H1 (cell line): Measurements from ENCODE around the gene GPR68. TPM values are rescaled to one million over a fixed set of nuclear protein-coding genes. Genes with fewer than 3 reads are reported as not detected.

Experiments
- CTCF ChIA-PET: fragments of 300-600 bp; sonication (Branson Sonifier 250); formaldehyde crosslinking; loops from one replicate; lab custom pipeline; 2021; ENCODE audit not compliant: partially characterized antibody; lab: Charles Lee
- POLR2A ChIA-PET: fragments of 300-600 bp; sonication (Branson Sonifier 250); formaldehyde crosslinking; loops from one replicate; lab custom pipeline; 2021; ENCODE audit warnings: inconsistent platforms; ENCODE audit not compliant: partially characterized antibody; lab: Charles Lee
- DNase-seq, 2 experiments: peaks; one replicate each; pipeline versions ENCODE4 v3.0.0 to v3.0.0-alpha.2; 2010 to 2022; ENCODE audit warnings: low spot score in 2 of 2, low read depth in 1 of 2, mixed read lengths in 1 of 2
- FAIRE-seq: peaks from 2 replicates; lab custom pipeline; 2011; peaks lifted over from hg19 to GRCh38; lab: Jason Lieb, UNC
- H2AFZ ChIP-seq: 2 replicates; pipeline ENCODE4 v1.8.1; 2012; ENCODE audit warnings: low read length, inconsistent platforms
- H2AK5ac ChIP-seq: 2 replicates; pipeline ENCODE4 v1.6.1; 2013; ENCODE audit warnings: low read depth, low read length
- H2BK120ac ChIP-seq: replicated peaks from 2 replicates; pipeline ENCODE3; 2013; ENCODE audit warnings: low read depth, low read length, inconsistent platforms
- H2BK12ac ChIP-seq: 2 replicates; pipeline ENCODE4 v1.6.1; 2013; ENCODE audit warnings: low read depth, low read length
- H2BK15ac ChIP-seq: 2 replicates; pipeline ENCODE4 v1.6.1; 2013; ENCODE audit warnings: low read length
- H2BK20ac ChIP-seq: 2 replicates; pipeline ENCODE4 v1.6.1; 2013; ENCODE audit warnings: low read length
- H2BK5ac ChIP-seq: 2 replicates; pipeline ENCODE4 v1.6.1; 2013; ENCODE audit warnings: low read depth, low read length
- H3K14ac ChIP-seq: 2 replicates; pipeline ENCODE4 v1.6.1; 2013; ENCODE audit warnings: inconsistent platforms; ENCODE audit not compliant: insufficient read length
- H3K18ac ChIP-seq: 2 replicates; pipeline ENCODE4 v1.6.1; 2013; ENCODE audit warnings: low read length; ENCODE audit errors: extremely low read depth
- H3K23ac ChIP-seq: 2 replicates; pipeline ENCODE4 v1.6.1; 2013; ENCODE audit warnings: inconsistent platforms; ENCODE audit not compliant: insufficient read length
- H3K23me2 ChIP-seq: 2 replicates; pipeline ENCODE4 v1.6.1; 2013; ENCODE audit warnings: low read depth, low read length
- H3K27ac ChIP-seq: 2 replicates; pipeline ENCODE4 v1.6.1; 2011; ENCODE audit warnings: low read depth, low read length, inconsistent platforms
- H3K27me3 ChIP-seq, 4 experiments: replicated peaks in 1 of 4; 1 replicate in 1 of 4; 2 replicates in 3 of 4; pipeline versions ENCODE4 v1.6.1 to v1.8.1; 2011 to 2013; ENCODE audit warnings: low read length in 3 of 4, mild to moderate bottlenecking in 3 of 4, inconsistent platforms in 2 of 4, mixed read lengths in 2 of 4, moderate library complexity in 1 of 4; ENCODE audit not compliant: control insufficient read depth in 3 of 4, insufficient read depth in 3 of 4; ENCODE audit errors: extremely low read depth in 1 of 4
- H3K36me3 ChIP-seq, 4 experiments: 2 replicates each; pipeline versions ENCODE4 v1.6.1 to v1.8.1; 2011 to 2013; ENCODE audit warnings: mild to moderate bottlenecking in 4 of 4, low read length in 3 of 4, moderate library complexity in 2 of 4, control low read depth in 1 of 4, inconsistent platforms in 1 of 4; ENCODE audit not compliant: insufficient read depth in 4 of 4, control insufficient read depth in 2 of 4
- H3K4ac ChIP-seq: replicated peaks from 2 replicates; pipeline ENCODE3; 2013; ENCODE audit warnings: low read length, low read depth, mixed read lengths, inconsistent platforms; ENCODE audit not compliant: insufficient read length
- H3K4me1 ChIP-seq, 4 experiments: replicated peaks in 1 of 4; 1 replicate in 1 of 4; 2 replicates in 3 of 4; pipeline versions ENCODE4 v1.6.1 to v1.8.1; 2011 to 2013; ENCODE audit warnings: low read length in 3 of 4, inconsistent platforms in 2 of 4, mixed read lengths in 1 of 4; ENCODE audit not compliant: insufficient read depth in 4 of 4, control insufficient read depth in 3 of 4
- H3K4me2 ChIP-seq, 2 experiments: 2 replicates each; pipeline versions ENCODE4 v1.6.1 to v1.8.1; 2011 to 2013; ENCODE audit warnings: low read depth in 2 of 2, low read length in 2 of 2, control low read depth in 1 of 2, inconsistent platforms in 1 of 2, mild to moderate bottlenecking in 1 of 2; ENCODE audit not compliant: insufficient read depth in 1 of 2
- H3K4me3 ChIP-seq, 4 experiments: fragments of 200-600, 300-600 bp in 1 of 4; sonication (generic), shearing (Covaris generic), sonication (Bioruptor Twin) in 1 of 4; 2 replicates each; pipeline versions ENCODE4 v1.5.1 to v1.8.1; 2011 to 2016; ENCODE audit warnings: low read length in 4 of 4, low read depth in 3 of 4, control low read depth in 2 of 4, inconsistent platforms in 2 of 4, mild to moderate bottlenecking in 2 of 4, mixed read lengths in 1 of 4, moderate library complexity in 1 of 4; ENCODE audit not compliant: insufficient read depth in 2 of 4; ENCODE audit errors: extremely low read depth in 1 of 4
- H3K56ac ChIP-seq: replicated peaks from 2 replicates; pipeline ENCODE3; 2013; ENCODE audit warnings: low read depth, mild to moderate bottlenecking, mixed read lengths, low read length, inconsistent platforms; ENCODE audit not compliant: insufficient read length
- H3K79me1 ChIP-seq: 2 replicates; pipeline ENCODE4 v1.6.1; 2013; ENCODE audit warnings: low read depth, low read length, control low read depth
- H3K79me2 ChIP-seq, 2 experiments: 2 replicates each; pipeline versions ENCODE4 v1.6.1 to v1.8.1; 2012 to 2013; ENCODE audit warnings: low read length in 2 of 2, mild to moderate bottlenecking in 2 of 2, inconsistent platforms in 1 of 2; ENCODE audit not compliant: insufficient read depth in 2 of 2, control insufficient read depth in 1 of 2
- H3K9ac ChIP-seq, 4 experiments: replicated peaks in 1 of 4; 1 replicate in 1 of 4; 2 replicates in 3 of 4; pipeline versions ENCODE4 v1.6.1 to v1.8.1; 2011 to 2013; ENCODE audit warnings: low read depth in 3 of 4, low read length in 3 of 4, control low read depth in 2 of 4, mild to moderate bottlenecking in 2 of 4, moderate library complexity in 2 of 4, inconsistent platforms in 1 of 4; ENCODE audit errors: extremely low read depth in 1 of 4
- H3K9me3 ChIP-seq, 2 experiments: 2 replicates each; pipeline versions ENCODE4 v1.6.1 to v1.8.1; 2012 to 2013; ENCODE audit warnings: mild to moderate bottlenecking in 2 of 2, moderate library complexity in 2 of 2, control low read depth in 1 of 2, inconsistent platforms in 1 of 2, low read depth in 1 of 2, low read length in 1 of 2, mixed read lengths in 1 of 2; ENCODE audit not compliant: insufficient read depth in 2 of 2
- H4K20me1 ChIP-seq, 2 experiments: replicated peaks in 1 of 2; 2 replicates each; pipeline versions ENCODE3 to v1.8.1; 2011 to 2013; ENCODE audit warnings: inconsistent platforms in 2 of 2, low read length in 2 of 2, mild to moderate bottlenecking in 1 of 2; ENCODE audit not compliant: insufficient read depth in 2 of 2, control insufficient read depth in 1 of 2
- H4K5ac ChIP-seq: 2 replicates; pipeline ENCODE4 v1.6.1; 2013; ENCODE audit warnings: low read length, low read depth, mixed read lengths, inconsistent platforms; ENCODE audit not compliant: insufficient read length
- H4K8ac ChIP-seq: 2 replicates; pipeline ENCODE4 v1.8.0; 2013; ENCODE audit warnings: mild to moderate bottlenecking, moderate library complexity, low read length, inconsistent platforms; ENCODE audit not compliant: insufficient read depth; ENCODE audit errors: extremely low read depth
- H4K91ac ChIP-seq: replicated peaks from 2 replicates; pipeline ENCODE3; 2013; ENCODE audit warnings: low read length, mixed read lengths, inconsistent platforms; ENCODE audit not compliant: insufficient read length
- ASH2L ChIP-seq: fragments of 200-600, 300-600 bp; sonication (generic); IDR thresholded peaks from one replicate; pipeline ENCODE4 v1.7.1; 2017; ENCODE audit warnings: low read length
- GTF2F1 ChIP-seq: IDR thresholded peaks from 2 replicates; pipeline ENCODE4 v1.6.1; 2012; ENCODE audit warnings: low read depth, low read length, improper control_type of control experiment, borderline replicate concordance
- JUND ChIP-seq: IDR thresholded peaks from 2 replicates; pipeline ENCODE4 v1.6.1; 2011; ENCODE audit warnings: mild to moderate bottlenecking, improper control_type of control experiment, low read length
- SP1 ChIP-seq: IDR thresholded peaks from 2 replicates; pipeline ENCODE4 v1.6.1; 2011; ENCODE audit warnings: low read depth, low read length
- SRF ChIP-seq: IDR thresholded peaks from 2 replicates; pipeline ENCODE4 v1.6.1; 2011; ENCODE audit warnings: mild to moderate bottlenecking, low read depth, low read length, moderate library complexity
- WGBS, 2 experiments: shearing (Covaris generic) in 1 of 2; methylation state at CpG; one replicate each; pipeline versions ENCODE4 v1.1.6 to v1.1.7; 2013 to 2015; ENCODE audit warnings: low lambda C conversion rate in 2 of 2, mixed read lengths in 2 of 2, inconsistent platforms in 1 of 2, low coverage in 1 of 2, missing lambda C conversion rate in 1 of 2; ENCODE audit not compliant: insufficient replicate concordance in 2 of 2, insufficient coverage in 1 of 2, insufficient read length in 1 of 2; ENCODE audit errors: extremely low coverage in 1 of 2, missing lambda C conversion rate in 1 of 2; 5-methylcytosine and 5-hydroxymethylcytosine counted together
- polyA plus RNA-seq, 7 experiments: library from polyadenylated mRNA; depleted of rRNA in 3 of 7; stranded (reverse) in 5 of 7; unstranded in 2 of 7; fragments of >200 nt in 5 of 7; fragments of 200-250 nt in 2 of 7; gene quantifications; 1 replicate in 5 of 7; 2 replicates in 1 of 7; 4 replicates in 1 of 7; pipeline versions ENCODE4 v1.2.1 to v1.2.3, GENCODE V29; 2011 to 2013; ENCODE audit warnings: missing spikeins in 2 of 7, mixed read lengths in 2 of 7
- total RNA-seq: library from RNA; stranded (reverse); fragmentation: NEBNext Ultra II Directional; extraction: Animal tissue kit (Norgen Biotek cat#: 25700); gene quantifications from 2 replicates; pipeline ENCODE4 v1.2.1, GENCODE V29; 2021

Gene GPR68
- total and polyA plus RNA-seq, 2 of the 8 experiments (the other 6 are each of a cell fraction or from before 2014, with no cell fraction given): 0.22 to 0.76 TPM

- H3K9me3 ChIP-seq: no peaks in the 10 kb centered on the region
- DNase-seq: no peak
- H3K27me3 ChIP-seq: peaks cover 0 to 2% (median 0%) of the 10 kb centered on the region in 4 experiments; a peak in 1 of 7 replicates
- H4K5ac ChIP-seq: no peak overlapping the region
- H2BK20ac ChIP-seq: no peak overlapping the region
- no peaks in the 10 kb centered on the region for H4K20me1 ChIP-seq
- H2BK15ac ChIP-seq: no peak overlapping the region
- WGBS, 2 experiments: 85% methylated on average over 6 of the region's 6 CpGs; no CpG with 5 or more reads in 1 of the 2 experiments
- no peaks in the 10 kb centered on the region; a peak in 3 of 7 replicates for H3K4me1 ChIP-seq
- ChIA-PET CTCF (interaction anchor here (1.0 to 4.5 kb wide), 6 partner anchors 10 to 340 kb away, joined by 3 to 16 read pairs (median 6); no protein-coding TSS in a partner anchor), POLR2A (interaction anchor here (0.9 to 2.4 kb wide), 2 partner anchors 9 to 14 kb away, joined by 4 to 14 read pairs; no protein-coding TSS in a partner anchor)
- no peak overlapping the region for H4K91ac ChIP-seq
- no peak overlapping the region for H3K4me2 ChIP-seq
- no peak for FAIRE-seq
- H3K18ac ChIP-seq: no peak overlapping the region
- no peak overlapping the region for H3K27ac ChIP-seq
- H2BK120ac ChIP-seq: no peak overlapping the region
- no peaks in the 10 kb centered on the region for H3K79me1 ChIP-seq
- no peak overlapping the region for H2AFZ ChIP-seq
- no peak overlapping the region for H3K56ac ChIP-seq
- no peak overlapping the region for H2BK5ac ChIP-seq
- H3K23me2 ChIP-seq: peaks cover 2% of the 10 kb centered on the region; the same call in 1 of the 2 replicates
- H2AK5ac ChIP-seq: no peak overlapping the region
- no peaks in the 10 kb centered on the region for H3K36me3 ChIP-seq
- no peak overlapping the region for H3K9ac ChIP-seq
- no peak for TF ChIP-seq ASH2L
- TF ChIP-seq JUND: no peak
- no peak for TF ChIP-seq GTF2F1
- TF ChIP-seq SRF: no peak
- no peak for TF ChIP-seq SP1
- no peaks in the 10 kb centered on the region for H3K79me2 ChIP-seq
- no peak overlapping the region for H4K8ac ChIP-seq
- no peak overlapping the region for H3K23ac ChIP-seq
- H3K4me3 ChIP-seq: no peak overlapping the region
- H2BK12ac ChIP-seq: no peak overlapping the region
- H3K14ac ChIP-seq: no peak overlapping the region
- H3K4ac ChIP-seq: no peak overlapping the region
Measured at GRCh38 chr14:91243074-91243471, 1.4 kb downstream of the GPR68 start.
